SW 1271 (cell line): ENCODE data around the gene ZBTB17.
"Not testable (repeated sequence)": the region's sequence is repeated elsewhere in the genome, so short reads cannot be mapped to it uniquely, and the experiment has no call there.

Experiments used
- DNase-seq, 2 experiments: peaks; one replicate each; lab custom pipeline; 2025; lab: John Stamatoyannopoulos, UW

The ZBTB17 gene

GRCh38 chr1:15935056-15935950 is 40.6 kb downstream of the ZBTB17 start:
- DNase-seq = no peak

GRCh38 chr1:15934211-15935055 is 41.5 kb downstream of the ZBTB17 start:
- DNase-seq = no peak

GRCh38 chr1:15933684-15934083 is 42.2 kb downstream of the ZBTB17 start:
- DNase-seq = no peak

- DNase-seq = no peak
These were observed 43.3 kb downstream of the ZBTB17 start for GRCh38 chr1:15932612-15933011.

- no peak for DNase-seq
These were observed 44.0 kb downstream of the ZBTB17 start for GRCh38 chr1:15931884-15932283.

- no peak for DNase-seq
These were observed 44.5 kb downstream of the ZBTB17 start for GRCh38 chr1:15931401-15931800.

- DNase-seq = no peak
These were observed 46.6 kb downstream of the ZBTB17 start for GRCh38 chr1:15928971-15929965.

- DNase-seq = not testable (repeated sequence)
These were observed 49.5 kb downstream of the ZBTB17 start for GRCh38 chr1:15926448-15926847.

GRCh38 chr1:15923241-15923640 is 52.7 kb downstream of the ZBTB17 start:
- DNase-seq = peak in 1 of 2 experiments; percentile 43

- no peak for DNase-seq
These were observed 56.8 kb downstream of the ZBTB17 start for GRCh38 chr1:15918962-15919715.

- DNase-seq = no peak
These were observed 59.0 kb downstream of the ZBTB17 start for GRCh38 chr1:15916916-15917315.

- DNase-seq = no peak
These were observed 59.5 kb downstream of the ZBTB17 start for GRCh38 chr1:15916417-15916816.

- no peak for DNase-seq
These were observed 59.9 kb downstream of the ZBTB17 start for GRCh38 chr1:15915991-15916390.

GRCh38 chr1:15913607-15914006 is 62.3 kb downstream of the ZBTB17 start:
- DNase-seq = not testable (repeated sequence)

GRCh38 chr1:15911927-15912326 is 64.0 kb downstream of the ZBTB17 start:
- no peak for DNase-seq

- DNase-seq = no peak
These were observed 64.8 kb downstream of the ZBTB17 start for GRCh38 chr1:15911141-15911540.

GRCh38 chr1:15908597-15908996 is 67.3 kb downstream of the ZBTB17 start:
- DNase-seq = no peak

- no peak for DNase-seq
These were observed 73.0 kb downstream of the ZBTB17 start for GRCh38 chr1:15902882-15903281.

- no peak for DNase-seq
These were observed 75.1 kb downstream of the ZBTB17 start for GRCh38 chr1:15900662-15901279.

- no peak for DNase-seq
These were observed 76.6 kb downstream of the ZBTB17 start for GRCh38 chr1:15899266-15899665.
